ENCODE measurements around the gene TAF3.

Gene TAF3

GRCh38 chr10:7972367-7972766 lies 154.1 kb downstream of the TAF3 start:
- Histone ChIP-seq H3K79me2 (ENCODE audit: insufficient read depth, low read length) (no peaks in the 10 kb centered on the region), H3K4me2 (ENCODE audit: insufficient read depth, low read length) (no peak overlapping the region), H3K4me1 (ENCODE audit: insufficient read depth, low read length) (no peaks in the 10 kb centered on the region), H4K20me1 (ENCODE audit: insufficient read depth, low read length) (no peaks in the 10 kb centered on the region), H3K27ac (ENCODE audit: low read length) (no peak overlapping the region), H3K4me3 (ENCODE audit: low read depth in 1 of 2, low read length in 2 of 2) (no peak overlapping the region), H3K9me3 (ENCODE audit: insufficient read depth, low read length, severe bottlenecking) (no peaks in the 10 kb centered on the region), H3K27me3 (ENCODE audit: insufficient read depth, low read length, poor library complexity) (no peaks in the 10 kb centered on the region), H2AFZ (ENCODE audit: low read depth, low read length) (no peak overlapping the region), H3K9ac (ENCODE audit: low read depth, low read length) (no peak overlapping the region), H3K36me3 (ENCODE audit: insufficient read depth, low read length) (no peaks in the 10 kb centered on the region; the same call in 1 of the 2 replicates)
- DNase-seq (no peak), ATAC-seq (ENCODE audit: insufficient read depth, low read depth) (no peak)
- TF ChIP-seq CTCF (IDR thresholded peaks at IDR 0.05; ENCODE audit: borderline replicate concordance, extremely low read depth, low read length, poor library complexity, severe bottlenecking) (no peak), EZH2 (IDR thresholded peaks at IDR 0.05; ENCODE audit: borderline replicate concordance, low read depth, low read length, severe bottlenecking) (no peak)

GRCh38 chr10:7980196-7980595 lies 161.9 kb downstream of the TAF3 start:
- Histone ChIP-seq H3K9ac (ENCODE audit: low read depth, low read length) (no peak overlapping the region), H3K27ac (ENCODE audit: low read length) (no peak overlapping the region), H3K4me1 (ENCODE audit: insufficient read depth, low read length) (no peaks in the 10 kb centered on the region), H3K9me3 (ENCODE audit: insufficient read depth, low read length, severe bottlenecking) (no peaks in the 10 kb centered on the region), H3K79me2 (ENCODE audit: insufficient read depth, low read length) (no peaks in the 10 kb centered on the region), H3K4me3 (ENCODE audit: low read depth in 1 of 2, low read length in 2 of 2) (no peak overlapping the region), H2AFZ (ENCODE audit: low read depth, low read length) (no peak overlapping the region), H3K36me3 (ENCODE audit: insufficient read depth, low read length) (peaks cover 8% of the 10 kb centered on the region), H3K27me3 (ENCODE audit: insufficient read depth, low read length, poor library complexity) (no peaks in the 10 kb centered on the region), H4K20me1 (ENCODE audit: insufficient read depth, low read length) (no peaks in the 10 kb centered on the region), H3K4me2 (ENCODE audit: insufficient read depth, low read length) (no peak overlapping the region)
- TF ChIP-seq CTCF (IDR thresholded peaks at IDR 0.05; ENCODE audit: borderline replicate concordance, extremely low read depth, low read length, poor library complexity, severe bottlenecking): no peak
- no peak for TF ChIP-seq EZH2 (IDR thresholded peaks at IDR 0.05; ENCODE audit: borderline replicate concordance, low read depth, low read length, severe bottlenecking)
- ATAC-seq (ENCODE audit: insufficient read depth, low read depth) (no peak), DNase-seq (no peak)

- ATAC-seq (ENCODE audit: insufficient read depth, low read depth) (no peak), DNase-seq (no peak)
- Histone ChIP-seq H3K9ac (ENCODE audit: low read depth, low read length) (no peak overlapping the region), H3K4me1 (ENCODE audit: insufficient read depth, low read length) (no peaks in the 10 kb centered on the region), H4K20me1 (ENCODE audit: insufficient read depth, low read length) (no peaks in the 10 kb centered on the region), H3K9me3 (ENCODE audit: insufficient read depth, low read length, severe bottlenecking) (no peaks in the 10 kb centered on the region), H3K27me3 (ENCODE audit: insufficient read depth, low read length, poor library complexity) (no peaks in the 10 kb centered on the region), H3K4me3 (ENCODE audit: low read depth in 1 of 2, low read length in 2 of 2) (no peak overlapping the region), H3K27ac (ENCODE audit: low read length) (no peak overlapping the region), H3K4me2 (ENCODE audit: insufficient read depth, low read length) (no peak overlapping the region), H3K36me3 (ENCODE audit: insufficient read depth, low read length) (peaks cover 5% of the 10 kb centered on the region), H3K79me2 (ENCODE audit: insufficient read depth, low read length) (no peaks in the 10 kb centered on the region), H2AFZ (ENCODE audit: low read depth, low read length) (no peak overlapping the region)
- TF ChIP-seq EZH2 (IDR thresholded peaks at IDR 0.05; ENCODE audit: borderline replicate concordance, low read depth, low read length, severe bottlenecking): no peak
- TF ChIP-seq CTCF (IDR thresholded peaks at IDR 0.05; ENCODE audit: borderline replicate concordance, extremely low read depth, low read length, poor library complexity, severe bottlenecking): no peak
Measured at GRCh38 chr10:7982727-7983126, 164.4 kb downstream of the TAF3 start.

- Histone ChIP-seq H3K9ac (ENCODE audit: low read depth, low read length) (no peak overlapping the region), H4K20me1 (ENCODE audit: insufficient read depth, low read length) (no peaks in the 10 kb centered on the region), H3K27ac (ENCODE audit: low read length) (no peak overlapping the region), H2AFZ (ENCODE audit: low read depth, low read length) (no peak overlapping the region), H3K36me3 (ENCODE audit: insufficient read depth, low read length) (no peaks in the 10 kb centered on the region), H3K9me3 (ENCODE audit: insufficient read depth, low read length, severe bottlenecking) (no peaks in the 10 kb centered on the region), H3K4me1 (ENCODE audit: insufficient read depth, low read length) (no peaks in the 10 kb centered on the region), H3K27me3 (ENCODE audit: insufficient read depth, low read length, poor library complexity) (no peaks in the 10 kb centered on the region), H3K4me3 (ENCODE audit: low read depth in 1 of 2, low read length in 2 of 2) (no peak overlapping the region), H3K4me2 (ENCODE audit: insufficient read depth, low read length) (no peak overlapping the region), H3K79me2 (ENCODE audit: insufficient read depth, low read length) (no peaks in the 10 kb centered on the region)
- ATAC-seq (ENCODE audit: insufficient read depth, low read depth): no peak
- TF ChIP-seq CTCF (IDR thresholded peaks at IDR 0.05; ENCODE audit: borderline replicate concordance, extremely low read depth, low read length, poor library complexity, severe bottlenecking): no peak
- TF ChIP-seq EZH2 (IDR thresholded peaks at IDR 0.05; ENCODE audit: borderline replicate concordance, low read depth, low read length, severe bottlenecking): no peak
- DNase-seq: no peak
Measured at GRCh38 chr10:7984325-7984724, 166.0 kb downstream of the TAF3 start.

Data from DND-41 (cell line).